GM13976 (cell line): ENCODE data around the gene RSRC1.
"Not testable (repeated sequence)": the region's sequence is repeated elsewhere in the genome, so short reads cannot be mapped to it uniquely, and the experiment has no call there.

ENCODE experiments used
- DNase-seq: peaks from one replicate; pipeline ENCODE4 v3.0.0; 2012; ENCODE audit warnings: low spot score
- CTCF ChIP-seq: IDR thresholded peaks from 2 replicates; pipeline ENCODE4 v1.5.1; 2012; ENCODE audit warnings: borderline replicate concordance, mild to moderate bottlenecking; ENCODE audit not compliant: insufficient read depth; ENCODE audit errors: extremely low read depth, missing control alignments, control extremely low read depth
- in situ Hi-C: fragments of 300-500 bp; cut with MboI; formaldehyde crosslinking; loops from one replicate; pipeline ENCODE4 v1.12.0; 2022; ENCODE audit warnings: low sequenced_read_pairs, mixed read lengths, inconsistent platforms; ENCODE audit not compliant: unreplicated experiment

Gene RSRC1

GRCh38 chr3:158297940-158298339, 188.1 kb downstream of the RSRC1 start:
- DNase-seq: no peak
- in situ Hi-C loops: no loop called here
- TF ChIP-seq CTCF: no peak

- in situ Hi-C loops: loop anchor here (25.0 kb wide), 2 partner anchors 196 to 446 kb away; partner anchors contain the start of genes RSRC1 and SHOX2
- TF ChIP-seq CTCF: no peak
- DNase-seq: no peak
Observed at GRCh38 chr3:158308236-158308928, 198.5 kb downstream of the RSRC1 start.

- in situ Hi-C loops: loop anchor here (25.0 kb wide), 2 partner anchors 200 to 450 kb away; partner anchors contain the start of genes RSRC1 and SHOX2
- TF ChIP-seq CTCF: no peak
- DNase-seq: no peak
Observed at GRCh38 chr3:158312560-158313141, 202.8 kb downstream of the RSRC1 start.

- in situ Hi-C loops: loop anchor here (25.0 kb wide), 2 partner anchors 201 to 451 kb away; partner anchors contain the start of genes RSRC1 and SHOX2
- TF ChIP-seq CTCF: peak; percentile 41
- no peak for DNase-seq
Observed at GRCh38 chr3:158313338-158313927, 203.5 kb downstream of the RSRC1 start.

GRCh38 chr3:158314426-158315357, 204.8 kb downstream of the RSRC1 start:
- no peak for DNase-seq
- in situ Hi-C loops: loop anchor here (25.0 kb wide), 2 partner anchors 202 to 452 kb away; partner anchors contain the start of genes RSRC1 and SHOX2
- TF ChIP-seq CTCF: no peak

- DNase-seq, in situ Hi-C loops: not testable (repeated sequence)
Observed at GRCh38 chr3:158329696-158330441, 220.0 kb downstream of the RSRC1 start.
